SK-N-SH (cell line): Measurements from ENCODE around the gene TLCD2.
"Not testable (repeated sequence)": the region's sequence is repeated elsewhere in the genome, so short reads cannot be mapped to it uniquely, and the experiment has no call there.

Experiments
- GABPA ChIP-seq: IDR thresholded peaks from 2 replicates; pipeline ENCODE4 v1.4.0; 2012; ENCODE audit warnings: low read depth, mild to moderate bottlenecking
- JUND ChIP-seq: IDR thresholded peaks from 2 replicates; pipeline ENCODE4 v1.4.0; 2012
- POLR2AphosphoS5 ChIP-seq: IDR thresholded peaks from 2 replicates; pipeline ENCODE4 v1.6.1; 2012; ENCODE audit warnings: low read depth, low read length
- YY1 ChIP-seq: IDR thresholded peaks from 2 replicates; pipeline ENCODE4 v1.4.0; 2012; ENCODE audit warnings: low read depth, mild to moderate bottlenecking

- not testable (repeated sequence) for TF ChIP-seq GABPA, YY1, JUND, POLR2AphosphoS5
Observed at GRCh38 chr17:1741899-1742298, 31.7 kb upstream of the TLCD2 start.
